Mesenchymal stem cell (in vitro differentiated cells and primary cell): ENCODE results near the gene RFTN1.
A peak's percentile ranks its signal among the peaks of the same experiment; 100 is the strongest.

Source experiments
- DNase-seq: peaks from one replicate; pipeline ENCODE4 v3.0.0-alpha.2; 2013
- H2AFZ ChIP-seq: one replicate; pipeline ENCODE4 v1.6.1; 2013; ENCODE audit warnings: low read depth, mild to moderate bottlenecking, control low read depth, inconsistent platforms, low read length, moderate library complexity
- H2AK5ac ChIP-seq: 2 replicates; pipeline ENCODE4 v1.6.1; 2013; ENCODE audit warnings: low read length, moderate library complexity, mild to moderate bottlenecking, inconsistent platforms; ENCODE audit not compliant: severe bottlenecking
- H2BK120ac ChIP-seq: one replicate; pipeline ENCODE4 v1.6.1; 2013; ENCODE audit warnings: low read depth, mild to moderate bottlenecking, inconsistent platforms, low read length, moderate library complexity
- H2BK12ac ChIP-seq, 2 experiments: one replicate each; pipeline ENCODE4 v1.6.1; 2013; ENCODE audit warnings: inconsistent platforms in 2 of 2, low read length in 2 of 2, mild to moderate bottlenecking in 2 of 2, moderate library complexity in 2 of 2, control low read depth in 1 of 2
- H2BK15ac ChIP-seq: one replicate; pipeline ENCODE4 v1.6.1; 2013; ENCODE audit warnings: mild to moderate bottlenecking, low read depth, inconsistent platforms; ENCODE audit not compliant: poor library complexity, severe bottlenecking
- H2BK5ac ChIP-seq: 2 replicates; pipeline ENCODE4 v1.6.1; 2013; ENCODE audit warnings: low read depth, mild to moderate bottlenecking, low read length, control low read depth, inconsistent platforms; ENCODE audit not compliant: poor library complexity, severe bottlenecking
- H3K14ac ChIP-seq, 2 experiments: one replicate each; pipeline ENCODE4 v1.6.1; 2013; ENCODE audit warnings: inconsistent platforms in 2 of 2, low read length in 2 of 2, control low read depth in 1 of 2, mild to moderate bottlenecking in 1 of 2, moderate library complexity in 1 of 2
- H3K18ac ChIP-seq, 2 experiments: one replicate each; pipeline ENCODE4 v1.6.1; 2013; ENCODE audit warnings: inconsistent platforms in 2 of 2, low read length in 2 of 2, control low read depth in 1 of 2, low read depth in 1 of 2, mild to moderate bottlenecking in 1 of 2
- H3K23ac ChIP-seq, 2 experiments: one replicate each; pipeline ENCODE4 v1.6.1; 2013; ENCODE audit warnings: inconsistent platforms in 2 of 2, low read length in 2 of 2, mild to moderate bottlenecking in 2 of 2, moderate library complexity in 2 of 2, control low read depth in 1 of 2
- H3K27ac ChIP-seq: 2 replicates; pipeline ENCODE4 v1.5.1; 2013; ENCODE audit warnings: mild to moderate bottlenecking, moderate library complexity, low read length, control low read depth, inconsistent platforms; ENCODE audit not compliant: poor library complexity, severe bottlenecking
- H3K27me3 ChIP-seq, 2 experiments: 2 replicates each; pipeline versions ENCODE4 v1.6.1 to v1.7.0; 2013; ENCODE audit warnings: low read length in 2 of 2, mild to moderate bottlenecking in 2 of 2, moderate library complexity in 2 of 2, control low read depth in 1 of 2, inconsistent platforms in 1 of 2; ENCODE audit not compliant: control insufficient read depth in 1 of 2, insufficient read depth in 1 of 2
- H3K36me3 ChIP-seq, 2 experiments: 2 replicates each; pipeline versions ENCODE4 v1.6.1 to v1.7.0; 2013; ENCODE audit warnings: low read length in 2 of 2, control low read depth in 1 of 2, inconsistent platforms in 1 of 2, low read depth in 1 of 2, mild to moderate bottlenecking in 1 of 2; ENCODE audit not compliant: insufficient read depth in 2 of 2, control insufficient read depth in 1 of 2
- H3K4ac ChIP-seq, 2 experiments: one replicate each; pipeline ENCODE4 v1.6.1; 2013; ENCODE audit warnings: inconsistent platforms in 2 of 2, low read length in 2 of 2, mild to moderate bottlenecking in 2 of 2, moderate library complexity in 2 of 2, control low read depth in 1 of 2, low read depth in 1 of 2
- H3K4me1 ChIP-seq: 2 replicates; pipeline ENCODE4 v1.6.1; 2013; ENCODE audit warnings: low read depth, low read length, control low read depth; ENCODE audit not compliant: control insufficient read depth, insufficient read depth
- H3K4me2 ChIP-seq: 2 replicates; pipeline ENCODE4 v1.6.1; 2013; ENCODE audit warnings: low read length, mild to moderate bottlenecking, inconsistent platforms; ENCODE audit not compliant: poor library complexity, severe bottlenecking
- H3K4me3 ChIP-seq, 2 experiments: 2 replicates each; pipeline versions ENCODE4 v1.5.1 to v1.7.0; 2013; ENCODE audit warnings: low read length in 2 of 2, mild to moderate bottlenecking in 2 of 2, control low read depth in 1 of 2, low read depth in 1 of 2; ENCODE audit not compliant: insufficient read depth in 1 of 2
- H3K79me1 ChIP-seq: replicated peaks from 2 replicates; pipeline ENCODE4 v1.6.1; 2013; ENCODE audit warnings: mild to moderate bottlenecking, control low read depth, low read length, inconsistent platforms; ENCODE audit not compliant: poor library complexity, severe bottlenecking
- H3K9ac ChIP-seq: 2 replicates; pipeline ENCODE4 v1.7.0; 2013; ENCODE audit warnings: mild to moderate bottlenecking, low read length, moderate library complexity
- H3K9me3 ChIP-seq: 2 replicates; pipeline ENCODE4 v1.7.0; 2013; ENCODE audit warnings: mild to moderate bottlenecking, low read length; ENCODE audit not compliant: control insufficient read depth
- H4K8ac ChIP-seq: one replicate; pipeline ENCODE4 v1.6.1; 2013; ENCODE audit warnings: inconsistent platforms, mild to moderate bottlenecking, low read length, moderate library complexity
- H4K91ac ChIP-seq: one replicate; pipeline ENCODE4 v1.6.1; 2013; ENCODE audit warnings: mild to moderate bottlenecking, low read length, inconsistent platforms
- WGBS: methylation state at CpG from one replicate; pipeline ENCODE4 v1.1.7; 2013; ENCODE audit warnings: mixed read lengths; 5-methylcytosine and 5-hydroxymethylcytosine counted together

RFTN1 gene

GRCh38 chr3:16370503-16370871, 143.0 kb downstream of the RFTN1 start:
- no peak overlapping the region for H2BK5ac ChIP-seq
- H3K79me1 ChIP-seq, result peaks cover 51% of the 10 kb centered on the region
- DNase-seq, result no peak
- no peak overlapping the region for H3K4me2 ChIP-seq
- H2BK120ac ChIP-seq, result no peak overlapping the region
- H3K14ac ChIP-seq, result no peak overlapping the region
- no peak overlapping the region for H3K4me3 ChIP-seq
- H3K4ac ChIP-seq, result no peak overlapping the region
- H3K9ac ChIP-seq, result no peak overlapping the region
- H2BK15ac ChIP-seq, result no peak overlapping the region
- no peak overlapping the region for H2AK5ac ChIP-seq
- no peak overlapping the region for H4K91ac ChIP-seq
- peaks cover 14% of the 10 kb centered on the region for H3K4me1 ChIP-seq
- H2AFZ ChIP-seq, result no peak overlapping the region
- H3K27me3 ChIP-seq, result no peaks in the 10 kb centered on the region
- H2BK12ac ChIP-seq, result no peak overlapping the region
- H3K36me3 ChIP-seq, result peaks cover 49% of the 10 kb centered on the region in 2 experiments
- H3K23ac ChIP-seq, result no peak overlapping the region
- H3K18ac ChIP-seq, result no peak overlapping the region
- no peak overlapping the region for H3K27ac ChIP-seq
- no peaks in the 10 kb centered on the region for H3K9me3 ChIP-seq
- WGBS, result 100% methylated on average over 2 of the region's 2 CpGs
- no peak overlapping the region for H4K8ac ChIP-seq

- H3K36me3 ChIP-seq, result peaks cover 43 to 50% of the 10 kb centered on the region in 2 experiments
- H2BK5ac ChIP-seq, result no peak overlapping the region
- H3K4me2 ChIP-seq, result no peak overlapping the region
- no peak overlapping the region for H3K9ac ChIP-seq
- H2AK5ac ChIP-seq, result no peak overlapping the region
- no peak overlapping the region for H2BK120ac ChIP-seq
- no peak overlapping the region for H2AFZ ChIP-seq
- H4K91ac ChIP-seq, result no peak overlapping the region
- 75% methylated on average over 8 of the region's 8 CpGs for WGBS
- H3K4ac ChIP-seq, result no peak overlapping the region
- H3K18ac ChIP-seq, result no peak overlapping the region
- no peak overlapping the region for H3K4me3 ChIP-seq
- H3K9me3 ChIP-seq, result no peaks in the 10 kb centered on the region
- H2BK12ac ChIP-seq, result no peak overlapping the region
- no peak overlapping the region for H3K23ac ChIP-seq
- peaks cover 46% of the 10 kb centered on the region for H3K79me1 ChIP-seq
- no peaks in the 10 kb centered on the region for H3K27me3 ChIP-seq
- no peak for DNase-seq
- H3K14ac ChIP-seq, result no peak overlapping the region
- H4K8ac ChIP-seq, result no peak overlapping the region
- H2BK15ac ChIP-seq, result no peak overlapping the region
- H3K4me1 ChIP-seq, result peaks cover 14% of the 10 kb centered on the region
- H3K27ac ChIP-seq, result peak overlapping the region; percentile 66
Observed at GRCh38 chr3:16369885-16370284, 143.6 kb downstream of the RFTN1 start.

GRCh38 chr3:16369276-16369675, 144.2 kb downstream of the RFTN1 start:
- peak overlapping the region; percentile 45 for H4K8ac ChIP-seq
- H2BK12ac ChIP-seq, result no peak overlapping the region
- H2BK120ac ChIP-seq, result no peak overlapping the region
- no peak overlapping the region for H3K18ac ChIP-seq
- peaks cover 37 to 55% of the 10 kb centered on the region in 2 experiments for H3K36me3 ChIP-seq
- H3K4ac ChIP-seq, result no peak overlapping the region
- no peak overlapping the region for H3K14ac ChIP-seq
- DNase-seq, result no peak
- no peak overlapping the region for H3K4me2 ChIP-seq
- H3K4me1 ChIP-seq, result peaks cover 12% of the 10 kb centered on the region
- no peak overlapping the region for H2BK15ac ChIP-seq
- H3K79me1 ChIP-seq, result peaks cover 41% of the 10 kb centered on the region
- no peak overlapping the region for H3K23ac ChIP-seq
- no peak overlapping the region for H2BK5ac ChIP-seq
- H2AK5ac ChIP-seq, result peak overlapping the region; percentile 95
- H3K27ac ChIP-seq, result peak overlapping the region; percentile 66
- H4K91ac ChIP-seq, result no peak overlapping the region
- no peaks in the 10 kb centered on the region for H3K9me3 ChIP-seq
- H3K27me3 ChIP-seq, result no peaks in the 10 kb centered on the region
- WGBS, result 48% methylated on average over 5 of the region's 5 CpGs
- no peak overlapping the region for H3K4me3 ChIP-seq
- H3K9ac ChIP-seq, result no peak overlapping the region
- H2AFZ ChIP-seq, result no peak overlapping the region

- H3K36me3 ChIP-seq, result peaks cover 26 to 80% of the 10 kb centered on the region in 2 experiments
- H3K79me1 ChIP-seq, result peaks cover 22% of the 10 kb centered on the region
- no peak overlapping the region for H3K4me3 ChIP-seq
- H3K4ac ChIP-seq, result no peak overlapping the region
- DNase-seq, result no peak
- no peak overlapping the region for H3K4me2 ChIP-seq
- H3K27me3 ChIP-seq, result no peaks in the 10 kb centered on the region
- H4K91ac ChIP-seq, result no peak overlapping the region
- H3K23ac ChIP-seq, result no peak overlapping the region
- H2AFZ ChIP-seq, result no peak overlapping the region
- no peak overlapping the region for H3K14ac ChIP-seq
- H3K18ac ChIP-seq, result no peak overlapping the region
- peaks cover 13% of the 10 kb centered on the region for H3K4me1 ChIP-seq
- H2BK15ac ChIP-seq, result no peak overlapping the region
- no peak overlapping the region for H2BK5ac ChIP-seq
- WGBS, result 74% methylated on average over 5 of the region's 5 CpGs
- H2AK5ac ChIP-seq, result no peak overlapping the region
- H3K27ac ChIP-seq, result no peak overlapping the region
- no peak overlapping the region for H4K8ac ChIP-seq
- H2BK12ac ChIP-seq, result peak overlapping the region in 1 of 2 experiments; percentile 6
- no peak overlapping the region for H3K9ac ChIP-seq
- no peak overlapping the region for H2BK120ac ChIP-seq
- no peaks in the 10 kb centered on the region for H3K9me3 ChIP-seq
Observed at GRCh38 chr3:16366581-16366980, 146.9 kb downstream of the RFTN1 start.
